Hematopoietic multipotent progenitor cell treated with erythropoietin and hydrocortisone succinate and interleukin-3 and kit ligand, for 8 days (in vitro differentiated cells): ENCODE measurements around the gene AP2S1.
A peak's percentile ranks its signal among the peaks of the same experiment; 100 is the strongest.

Experiments
- DNase-seq: peaks from one replicate; pipeline ENCODE4 v3.0.0-alpha.2; 2015

Gene AP2S1

GRCh38 chr19:46802152-46802551, 48.5 kb downstream of the AP2S1 start:
- DNase-seq = no peak

- no peak for DNase-seq
Measured at GRCh38 chr19:46798713-46799112, 51.9 kb downstream of the AP2S1 start.

- no peak for DNase-seq
Measured at GRCh38 chr19:46797881-46798280, 52.8 kb downstream of the AP2S1 start.

- no peak for DNase-seq
Measured at GRCh38 chr19:46791944-46792343, 58.7 kb downstream of the AP2S1 start.

- no peak for DNase-seq
Measured at GRCh38 chr19:46789371-46789770, 61.3 kb downstream of the AP2S1 start.

GRCh38 chr19:46788968-46789338, 61.7 kb downstream of the AP2S1 start:
- DNase-seq = no peak

- DNase-seq = peak; percentile 98
Measured at GRCh38 chr19:46788262-46788967, 62.2 kb downstream of the AP2S1 start, which contains the start of gene SLC1A5. Gene SLC1A5 (minus strand): TSS chr19:46788594. CDS start chr19:46787965, 629 bp downstream.
